Natural killer cell (primary cell): ENCODE measurements around the gene ATP1B1. TPM values are rescaled to one million over a fixed set of nuclear protein-coding genes. Genes with fewer than 3 reads are reported as not detected.

Experiments used
- ATAC-seq, 3 donors: fragments of 150-1000 bp in 2 of 3; fragments of 200-7000 bp in 1 of 3; cut with Tn5 transposase; 1 replicate in 1 of 3; 2 replicates in 2 of 3; pipeline ENCODE4 v1.10.0; 2021; ENCODE audit warnings: mild to moderate bottlenecking in 2 of 3, moderate library complexity in 2 of 3
- DNase-seq, 2 donors: peaks; one replicate each; pipeline versions ENCODE4 v3.0.0 to v3.0.0-alpha.2; 2013 to 2021; ENCODE audit warnings: mixed read lengths in 1 of 2
- H3K27ac ChIP-seq: one replicate; pipeline ENCODE4 v1.5.1; 2013; ENCODE audit warnings: mild to moderate bottlenecking, low read length
- H3K27me3 ChIP-seq: one replicate; pipeline ENCODE4 v1.6.1; 2013; ENCODE audit warnings: low read length; ENCODE audit not compliant: control insufficient read depth, insufficient read depth
- H3K36me3 ChIP-seq: one replicate; pipeline ENCODE4 v1.6.1; 2013; ENCODE audit warnings: low read length; ENCODE audit not compliant: control insufficient read depth, insufficient read depth
- H3K4me1 ChIP-seq: one replicate; pipeline ENCODE4 v1.6.1; 2013; ENCODE audit warnings: low read length; ENCODE audit not compliant: control insufficient read depth, insufficient read depth
- H3K4me3 ChIP-seq: one replicate; pipeline ENCODE4 v1.5.1; 2013; ENCODE audit warnings: low read length
- H3K9me3 ChIP-seq: one replicate; pipeline ENCODE4 v1.6.1; 2013; ENCODE audit warnings: low read length; ENCODE audit not compliant: control insufficient read depth, insufficient read depth
- H3K27ac Mint-ChIP-seq, 2 donors: one replicate each; pipeline ENCODE4 v1.8.0; 2022; ENCODE audit warnings: mild to moderate bottlenecking in 2 of 2, mixed read lengths in 2 of 2, moderate library complexity in 1 of 2
- H3K27me3 Mint-ChIP-seq, 2 donors: one replicate each; pipeline ENCODE4 v1.8.0; 2022; ENCODE audit warnings: low read depth in 2 of 2, mixed read lengths in 2 of 2
- H3K36me3 Mint-ChIP-seq: one replicate; pipeline ENCODE4 v1.8.0; 2022; ENCODE audit warnings: mixed read lengths
- H3K4me1 Mint-ChIP-seq, 2 donors: one replicate each; pipeline ENCODE4 v1.8.0; 2022; ENCODE audit warnings: mixed read lengths in 2 of 2
- H3K4me3 Mint-ChIP-seq: one replicate; pipeline ENCODE4 v1.8.0; 2022; ENCODE audit warnings: mild to moderate bottlenecking, moderate library complexity, mixed read lengths
- H3K9me3 Mint-ChIP-seq, 2 donors: one replicate each; pipeline ENCODE4 v1.8.0; 2022; ENCODE audit warnings: mixed read lengths in 2 of 2
- CTCF ChIP-seq: fragments of 200-600 bp; IDR thresholded peaks from one replicate; pipeline ENCODE4 v1.8.0; 2022; ENCODE audit warnings: antibody characterized with exemption
- WGBS: methylation state at CpG from one replicate; pipeline ENCODE4 v1.1.7; 2013; ENCODE audit warnings: missing lambda C conversion rate; ENCODE audit not compliant: insufficient coverage; 5-methylcytosine and 5-hydroxymethylcytosine counted together
- intact Hi-C: fragments of 100-400 bp; cut with micrococcal nuclease; formaldehyde crosslinking; loops from one replicate; pipeline ENCODE4 v1.14.2; 2022
- total RNA-seq, 4 donors: library from RNA; stranded (reverse); fragments of 120-200 nt in 1 of 4; gene quantifications; one replicate each; pipeline versions ENCODE4 v1.2.3 to v1.2.4, GENCODE V29; 2013 to 2022

ATP1B1 gene
- total RNA-seq, 3 donors from 2014 or later (not counting 1 experiment from before 2014, with no cell fraction given) = 3.4 to 10.4 (median 4.9) TPM

DNA sequence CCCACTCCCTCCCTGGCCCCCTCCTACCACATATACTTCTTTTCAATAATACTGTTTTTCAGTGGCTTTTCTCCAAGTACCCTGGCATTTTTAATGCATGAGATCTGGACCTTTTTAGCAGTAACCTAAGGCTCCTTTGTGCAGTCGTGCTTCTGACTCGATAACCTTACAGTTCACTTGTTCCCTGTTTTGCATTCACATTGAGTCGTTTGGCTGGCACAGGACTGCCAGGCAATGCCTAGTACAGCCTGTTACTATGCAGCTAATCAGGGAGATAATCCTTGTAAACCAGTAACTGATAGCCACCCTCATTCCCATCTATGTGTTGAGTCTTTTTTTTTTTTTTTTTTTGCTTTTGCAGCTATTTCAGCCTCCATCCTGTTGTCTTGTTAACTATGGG, 3.7 kb downstream of the ATP1B1 start:
- intact Hi-C loops = no loop called here
- Mint-ChIP-seq H3K9me3 (no peaks in the 10 kb centered on the region), H3K36me3 (no peaks in the 10 kb centered on the region), H3K27ac (peak overlapping the region in 1 of 2 donors; percentile 66), H3K4me1 (peaks cover 53 to 54% of the 10 kb centered on the region in 2 donors), H3K27me3 (peaks cover 0 to 5% of the 10 kb centered on the region in 2 donors), H3K4me3 (peak overlapping the region; percentile 69)
- H3K4me1 ChIP-seq = peaks cover 40% of the 10 kb centered on the region
- no peaks in the 10 kb centered on the region for H3K9me3 ChIP-seq
- no peak for TF ChIP-seq CTCF
- H3K27me3 ChIP-seq = peaks cover 2% of the 10 kb centered on the region
- H3K36me3 ChIP-seq = no peaks in the 10 kb centered on the region
- H3K4me3 ChIP-seq = no peak overlapping the region
- no peak overlapping the region for H3K27ac ChIP-seq
- DNase-seq = no peak
- WGBS = 15% methylated on average over 3 of the region's 3 CpGs
- no peak for ATAC-seq

DNA sequence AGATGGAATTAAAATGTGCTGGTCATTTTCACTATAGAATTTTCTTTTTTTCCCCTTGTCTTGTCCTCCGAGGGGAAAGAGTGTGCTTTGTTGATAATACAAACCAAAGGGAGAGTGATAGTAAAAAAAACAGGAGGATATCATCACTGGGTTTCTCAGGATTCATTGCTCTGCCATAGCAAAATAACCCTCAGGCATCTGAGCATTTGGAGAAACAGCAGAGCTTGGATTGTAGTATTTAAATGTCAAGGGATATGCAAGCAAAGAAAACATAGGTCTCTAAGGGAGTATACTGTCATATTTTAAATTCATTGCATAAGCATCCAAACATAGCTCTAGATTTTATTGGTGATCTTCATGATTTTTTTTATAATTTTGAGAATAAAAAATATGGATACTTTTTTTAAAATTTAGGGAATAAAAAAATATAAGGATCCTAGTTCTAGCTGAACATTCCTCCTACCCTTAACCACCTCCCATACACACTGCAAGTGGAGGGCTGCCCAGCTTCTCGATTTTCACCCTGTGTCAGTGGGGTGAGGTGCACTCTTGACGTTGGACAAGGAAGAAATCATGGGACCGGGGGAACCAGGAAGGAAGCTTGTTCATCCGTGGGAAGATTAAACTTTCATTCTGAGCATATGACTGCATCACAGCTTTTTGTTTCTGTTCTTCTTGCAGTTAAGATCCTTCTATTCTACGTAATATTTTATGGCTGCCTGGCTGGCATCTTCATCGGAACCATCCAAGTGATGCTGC, 4.4 kb downstream of the ATP1B1 start:
- intact Hi-C loops = no loop called here
- H3K27ac Mint-ChIP-seq = peak overlapping the region in 1 of 2 donors; percentile 66
- WGBS = 38% methylated on average over 6 of the region's 7 CpGs
- no peak overlapping the region for H3K4me3 ChIP-seq
- peaks cover 0 to 5% of the 10 kb centered on the region in 2 donors for H3K27me3 Mint-ChIP-seq
- H3K36me3 Mint-ChIP-seq = no peaks in the 10 kb centered on the region
- H3K4me1 Mint-ChIP-seq = peaks cover 52 to 54% of the 10 kb centered on the region in 2 donors
- H3K27ac ChIP-seq = no peak overlapping the region
- peaks cover 2% of the 10 kb centered on the region for H3K27me3 ChIP-seq
- DNase-seq (no peak), ATAC-seq (no peak)
- H3K4me1 ChIP-seq = peaks cover 41% of the 10 kb centered on the region
- H3K9me3 ChIP-seq = no peaks in the 10 kb centered on the region
- H3K36me3 ChIP-seq = no peaks in the 10 kb centered on the region
- no peaks in the 10 kb centered on the region for H3K9me3 Mint-ChIP-seq
- TF ChIP-seq CTCF = no peak
- H3K4me3 Mint-ChIP-seq = peak overlapping the region; percentile 69

- DNase-seq (no peak), ATAC-seq (no peak)
- H3K4me3 Mint-ChIP-seq = no peak overlapping the region
- TF ChIP-seq CTCF = no peak
- Histone ChIP-seq H3K4me1 (peaks cover 47% of the 10 kb centered on the region), H3K4me3 (no peak overlapping the region), H3K27ac (no peak overlapping the region), H3K9me3 (no peaks in the 10 kb centered on the region), H3K36me3 (no peaks in the 10 kb centered on the region), H3K27me3 (peaks cover 2% of the 10 kb centered on the region)
- H3K36me3 Mint-ChIP-seq = no peaks in the 10 kb centered on the region
- peaks cover 58 to 60% of the 10 kb centered on the region in 2 donors for H3K4me1 Mint-ChIP-seq
- no peaks in the 10 kb centered on the region for H3K9me3 Mint-ChIP-seq
- intact Hi-C loops = no loop called here
- H3K27ac Mint-ChIP-seq = peak overlapping the region in 1 of 2 donors; percentile 66
- H3K27me3 Mint-ChIP-seq = peaks cover 0 to 5% of the 10 kb centered on the region in 2 donors
- WGBS = 94% methylated on average over 6 of the region's 6 CpGs
These were observed 5.0 kb downstream of the ATP1B1 start for GRCh38 chr1:169111472-169111871.
